GM12878 (cell line): ENCODE measurements around the gene TMEM18. TPM values are rescaled to one million over a fixed set of nuclear protein-coding genes. Genes with fewer than 3 reads are reported as not detected.

ENCODE experiments used
- CHD2 ChIP-seq: IDR thresholded peaks from 2 replicates; pipeline ENCODE4 v1.6.1; 2011; ENCODE audit warnings: low read depth, low read length, improper control_type of control experiment, borderline replicate concordance
- GATAD2B ChIP-seq: fragments of 450-650 bp; conservative IDR thresholded peaks from 2 replicates; pipeline ENCODE4 v1.6.1; 2017; ENCODE audit warnings: low read depth, mild to moderate bottlenecking, moderate library complexity
- HDAC6 ChIP-seq: fragments of 200-600 bp; sonication (generic); IDR thresholded peaks from one replicate; pipeline ENCODE4 v1.8.0; 2017; ENCODE audit warnings: antibody characterized with exemption; ENCODE audit not compliant: unreplicated experiment
- MEF2B ChIP-seq: fragments of 450-650 bp; IDR thresholded peaks from 2 replicates; pipeline ENCODE4 v1.6.1; 2018; ENCODE audit warnings: mild to moderate bottlenecking, moderate library complexity; ENCODE audit not compliant: partially characterized antibody, poor library complexity, severe bottlenecking
- MYC ChIP-seq: IDR thresholded peaks from 2 replicates; pipeline ENCODE4 v1.6.1; 2011; ENCODE audit warnings: mild to moderate bottlenecking, low read length, moderate library complexity, inconsistent platforms; ENCODE audit not compliant: insufficient read depth, insufficient replicate concordance, insufficient read length, severe bottlenecking
- PAX5 ChIP-seq: IDR thresholded peaks from 2 replicates; pipeline ENCODE4 v1.6.1; 2011; ENCODE audit warnings: low read depth, low read length, borderline replicate concordance
- RELB ChIP-seq: fragments of 450-650 bp; IDR thresholded peaks from 2 replicates; pipeline ENCODE4 v1.6.1; 2017; ENCODE audit warnings: low read depth, mild to moderate bottlenecking, moderate library complexity
- SIN3A ChIP-seq: IDR thresholded peaks from 2 replicates; pipeline ENCODE4 v1.6.1; 2012; ENCODE audit warnings: low read depth, low read length, improper control_type of control experiment
- polyA plus RNA-seq, 11 experiments: library from polyadenylated mRNA; depleted of rRNA in 4 of 11; unstranded in 6 of 11; stranded (reverse) in 5 of 11; fragments of >200 nt; fragmentation: Nextera tagmentation in 4 of 11; fragmentation: Illumina TruSeq in 1 of 11; extraction: Ambion mirVana in 4 of 11; extraction: Trizol in 1 of 11; gene quantifications; 1 replicate in 1 of 11; 2 replicates in 10 of 11; pipeline versions ENCODE4 v1.2.1 to v1.2.3, GENCODE V29; 2011 to 2016; ENCODE audit warnings: inconsistent platforms in 2 of 11, missing spikeins in 2 of 11, low read depth in 1 of 11
- total RNA-seq, 4 experiments: library from RNA; depleted of rRNA in 3 of 4; stranded (reverse); fragments of >200 nt in 3 of 4; fragmentation: Illumina TruSeq in 1 of 4; extraction: Trizol in 1 of 4; gene quantifications; 2 replicates each; pipeline versions ENCODE4 v1.2.1 to v1.2.3, GENCODE V29; 2013 to 2021
- TF ChIP-seq, protein P1 (sequence below): fragments of 450-650 bp; conservative IDR thresholded peaks from 2 replicates; pipeline ENCODE4 v1.6.1; 2017; ENCODE audit warnings: mild to moderate bottlenecking, moderate library complexity
- TF ChIP-seq, protein P2 (sequence below): fragments of 450-650 bp; IDR thresholded peaks from 2 replicates; pipeline ENCODE4 v1.6.1; 2017; ENCODE audit warnings: mild to moderate bottlenecking, moderate library complexity
- TF ChIP-seq, protein P3 (sequence below): fragments of 450-650 bp; IDR thresholded peaks from 2 replicates; pipeline ENCODE4 v1.6.1; 2018; ENCODE audit warnings: mild to moderate bottlenecking, low read depth, moderate library complexity; ENCODE audit not compliant: partially characterized antibody

TMEM18 gene
- total and polyA plus RNA-seq, 10 of the 15 experiments (the other 5 are each of a cell fraction or from before 2014, with no cell fraction given) = 11.2 to 56.3 (median 26.0) TPM

DNA sequence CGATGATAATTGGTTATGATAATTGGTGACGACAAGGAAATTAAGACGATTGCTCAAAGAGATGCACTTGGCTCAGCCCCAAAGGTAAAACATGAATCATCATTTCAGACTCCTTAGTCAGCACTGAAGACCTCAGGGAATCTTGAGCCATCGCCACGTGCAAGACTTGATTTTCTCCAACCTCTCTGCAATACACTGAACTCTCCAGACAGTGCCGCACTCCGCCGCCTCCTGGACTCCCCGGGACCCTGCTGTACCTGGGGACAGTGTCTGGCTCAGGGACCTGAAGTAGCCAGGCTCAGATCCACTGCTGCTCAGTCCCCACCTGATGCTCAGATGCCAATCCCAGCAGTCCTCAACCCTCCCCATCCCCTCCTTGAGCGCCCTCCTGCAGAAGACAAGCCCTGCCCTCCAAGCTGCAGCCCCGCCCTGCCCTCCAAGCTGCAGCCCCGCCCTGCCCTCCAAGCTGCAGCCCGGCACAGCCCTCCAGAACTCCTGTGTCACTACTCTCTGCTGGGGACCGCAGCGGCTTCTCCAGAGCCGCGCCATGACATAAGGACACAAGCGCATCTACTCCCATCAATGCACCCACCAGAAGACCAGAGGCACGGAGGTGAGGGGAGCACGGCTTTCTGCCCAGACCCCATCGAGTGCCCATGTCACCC, 1.1 kb downstream of the TMEM18 start (continued):
- TF ChIP-seq PAX5 (no peak), CHD2 (no peak), RELB (no peak), MEF2B (peak; percentile 95), GATAD2B (peak; percentile 50; the same call in 1 of the 2 replicates), HDAC6 (no peak), SIN3A (0 out of 2 replicates have a peak, but pooled peaks have one; percentile 77), MYC (peak; percentile 69)
- TF ChIP-seq, protein P1, sequence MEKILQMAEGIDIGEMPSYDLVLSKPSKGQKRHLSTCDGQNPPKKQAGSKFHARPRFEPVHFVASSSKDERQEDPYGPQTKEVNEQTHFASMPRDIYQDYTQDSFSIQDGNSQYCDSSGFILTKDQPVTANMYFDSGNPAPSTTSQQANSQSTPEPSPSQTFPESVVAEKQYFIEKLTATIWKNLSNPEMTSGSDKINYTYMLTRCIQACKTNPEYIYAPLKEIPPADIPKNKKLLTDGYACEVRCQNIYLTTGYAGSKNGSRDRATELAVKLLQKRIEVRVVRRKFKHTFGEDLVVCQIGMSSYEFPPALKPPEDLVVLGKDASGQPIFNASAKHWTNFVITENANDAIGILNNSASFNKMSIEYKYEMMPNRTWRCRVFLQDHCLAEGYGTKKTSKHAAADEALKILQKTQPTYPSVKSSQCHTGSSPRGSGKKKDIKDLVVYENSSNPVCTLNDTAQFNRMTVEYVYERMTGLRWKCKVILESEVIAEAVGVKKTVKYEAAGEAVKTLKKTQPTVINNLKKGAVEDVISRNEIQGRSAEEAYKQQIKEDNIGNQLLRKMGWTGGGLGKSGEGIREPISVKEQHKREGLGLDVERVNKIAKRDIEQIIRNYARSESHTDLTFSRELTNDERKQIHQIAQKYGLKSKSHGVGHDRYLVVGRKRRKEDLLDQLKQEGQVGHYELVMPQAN = peak; percentile 89
- TF ChIP-seq, protein P2, sequence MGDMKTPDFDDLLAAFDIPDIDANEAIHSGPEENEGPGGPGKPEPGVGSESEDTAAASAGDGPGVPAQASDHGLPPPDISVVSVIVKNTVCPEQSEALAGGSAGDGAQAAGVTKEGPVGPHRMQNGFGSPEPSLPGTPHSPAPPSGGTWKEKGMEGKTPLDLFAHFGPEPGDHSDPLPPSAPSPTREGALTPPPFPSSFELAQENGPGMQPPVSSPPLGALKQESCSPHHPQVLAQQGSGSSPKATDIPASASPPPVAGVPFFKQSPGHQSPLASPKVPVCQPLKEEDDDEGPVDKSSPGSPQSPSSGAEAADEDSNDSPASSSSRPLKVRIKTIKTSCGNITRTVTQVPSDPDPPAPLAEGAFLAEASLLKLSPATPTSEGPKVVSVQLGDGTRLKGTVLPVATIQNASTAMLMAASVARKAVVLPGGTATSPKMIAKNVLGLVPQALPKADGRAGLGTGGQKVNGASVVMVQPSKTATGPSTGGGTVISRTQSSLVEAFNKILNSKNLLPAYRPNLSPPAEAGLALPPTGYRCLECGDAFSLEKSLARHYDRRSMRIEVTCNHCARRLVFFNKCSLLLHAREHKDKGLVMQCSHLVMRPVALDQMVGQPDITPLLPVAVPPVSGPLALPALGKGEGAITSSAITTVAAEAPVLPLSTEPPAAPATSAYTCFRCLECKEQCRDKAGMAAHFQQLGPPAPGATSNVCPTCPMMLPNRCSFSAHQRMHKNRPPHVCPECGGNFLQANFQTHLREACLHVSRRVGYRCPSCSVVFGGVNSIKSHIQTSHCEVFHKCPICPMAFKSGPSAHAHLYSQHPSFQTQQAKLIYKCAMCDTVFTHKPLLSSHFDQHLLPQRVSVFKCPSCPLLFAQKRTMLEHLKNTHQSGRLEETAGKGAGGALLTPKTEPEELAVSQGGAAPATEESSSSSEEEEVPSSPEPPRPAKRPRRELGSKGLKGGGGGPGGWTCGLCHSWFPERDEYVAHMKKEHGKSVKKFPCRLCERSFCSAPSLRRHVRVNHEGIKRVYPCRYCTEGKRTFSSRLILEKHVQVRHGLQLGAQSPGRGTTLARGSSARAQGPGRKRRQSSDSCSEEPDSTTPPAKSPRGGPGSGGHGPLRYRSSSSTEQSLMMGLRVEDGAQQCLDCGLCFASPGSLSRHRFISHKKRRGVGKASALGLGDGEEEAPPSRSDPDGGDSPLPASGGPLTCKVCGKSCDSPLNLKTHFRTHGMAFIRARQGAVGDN = 0 out of 2 replicates have a peak, but pooled peaks have one; percentile 14
- TF ChIP-seq, protein P3, sequence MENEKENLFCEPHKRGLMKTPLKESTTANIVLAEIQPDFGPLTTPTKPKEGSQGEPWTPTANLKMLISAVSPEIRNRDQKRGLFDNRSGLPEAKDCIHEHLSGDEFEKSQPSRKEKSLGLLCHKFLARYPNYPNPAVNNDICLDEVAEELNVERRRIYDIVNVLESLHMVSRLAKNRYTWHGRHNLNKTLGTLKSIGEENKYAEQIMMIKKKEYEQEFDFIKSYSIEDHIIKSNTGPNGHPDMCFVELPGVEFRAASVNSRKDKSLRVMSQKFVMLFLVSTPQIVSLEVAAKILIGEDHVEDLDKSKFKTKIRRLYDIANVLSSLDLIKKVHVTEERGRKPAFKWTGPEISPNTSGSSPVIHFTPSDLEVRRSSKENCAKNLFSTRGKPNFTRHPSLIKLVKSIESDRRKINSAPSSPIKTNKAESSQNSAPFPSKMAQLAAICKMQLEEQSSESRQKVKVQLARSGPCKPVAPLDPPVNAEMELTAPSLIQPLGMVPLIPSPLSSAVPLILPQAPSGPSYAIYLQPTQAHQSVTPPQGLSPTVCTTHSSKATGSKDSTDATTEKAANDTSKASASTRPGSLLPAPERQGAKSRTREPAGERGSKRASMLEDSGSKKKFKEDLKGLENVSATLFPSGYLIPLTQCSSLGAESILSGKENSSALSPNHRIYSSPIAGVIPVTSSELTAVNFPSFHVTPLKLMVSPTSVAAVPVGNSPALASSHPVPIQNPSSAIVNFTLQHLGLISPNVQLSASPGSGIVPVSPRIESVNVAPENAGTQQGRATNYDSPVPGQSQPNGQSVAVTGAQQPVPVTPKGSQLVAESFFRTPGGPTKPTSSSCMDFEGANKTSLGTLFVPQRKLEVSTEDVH = no peak
